T-helper 2 cell treated with Interferon-gamma antibody and Interleukin-4, amounts not matched to agents 100 ng/mL and 5 ng/mL, for 36 hours (primary cell): ENCODE measurements around the gene FOLR1. TPM values are rescaled to one million over a fixed set of nuclear protein-coding genes. Genes with fewer than 3 reads are reported as not detected.

ENCODE experiments used
- intact Hi-C: fragments of 100-400 bp; cut with micrococcal nuclease; formaldehyde crosslinking; loops from one replicate; pipeline ENCODE4 v1.15.1; 2023
- total RNA-seq: library from RNA; stranded (reverse); gene quantifications from 2 replicates; pipeline ENCODE4 v1.2.3, GENCODE V29; 2022

The FOLR1 gene
- total RNA-seq, 1 donor from 2014 or later = not detected

DNA sequence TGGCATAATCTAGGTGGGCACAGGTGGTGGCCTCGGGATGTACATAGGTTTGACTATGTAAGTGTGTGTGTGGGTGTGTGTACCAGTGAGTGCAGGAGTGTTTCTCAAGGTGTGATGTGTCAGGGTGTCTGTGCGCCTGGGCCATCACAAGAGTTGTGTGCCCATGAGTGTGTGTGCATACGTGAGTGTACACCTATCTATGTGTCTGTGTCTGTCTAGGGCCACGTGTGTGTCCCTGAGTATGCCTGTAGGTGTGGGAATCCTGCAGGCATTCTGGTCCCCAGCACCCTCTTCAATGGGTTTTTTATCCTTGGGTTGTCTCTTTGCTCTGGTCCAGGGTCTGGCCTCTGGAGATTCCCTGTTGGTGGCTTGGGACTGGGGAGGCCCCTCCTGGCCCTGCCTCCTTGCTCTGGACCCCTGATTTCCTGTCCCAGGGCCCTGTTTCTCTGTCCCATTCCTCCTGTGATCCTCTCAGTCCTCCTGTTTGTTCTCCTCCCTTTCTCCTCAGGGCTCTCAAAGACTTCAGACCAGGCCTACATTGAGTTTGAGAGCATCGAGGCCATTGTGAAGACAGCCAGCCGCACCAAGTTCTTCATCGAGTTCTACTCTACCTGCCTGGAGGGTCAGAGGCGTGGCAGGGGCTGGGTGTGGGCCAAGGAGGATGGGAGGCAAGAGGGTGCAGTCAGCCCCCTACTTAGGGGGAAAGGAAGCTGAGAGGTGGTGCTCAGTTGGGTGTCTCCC is 42.0 kb downstream of the FOLR1 start:
- intact Hi-C loops = no loop called here

DNA sequence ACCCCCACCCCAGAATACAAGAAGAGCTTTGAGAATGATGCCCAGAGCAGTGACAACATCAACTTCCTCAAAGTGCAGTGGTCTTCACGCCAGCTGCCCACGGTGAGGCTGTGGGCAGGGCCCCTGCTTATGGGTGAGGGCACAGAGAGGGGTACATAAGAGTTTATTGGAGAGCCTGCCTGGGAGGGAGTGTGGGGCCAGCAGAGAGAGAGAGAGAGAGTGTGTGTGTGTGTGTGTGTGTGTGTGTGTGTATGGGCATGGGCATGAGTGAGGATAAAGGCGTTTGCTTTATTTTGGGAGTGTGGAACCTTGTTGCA is 42.5 kb downstream of the FOLR1 start:
- intact Hi-C loops = no loop called here

DNA sequence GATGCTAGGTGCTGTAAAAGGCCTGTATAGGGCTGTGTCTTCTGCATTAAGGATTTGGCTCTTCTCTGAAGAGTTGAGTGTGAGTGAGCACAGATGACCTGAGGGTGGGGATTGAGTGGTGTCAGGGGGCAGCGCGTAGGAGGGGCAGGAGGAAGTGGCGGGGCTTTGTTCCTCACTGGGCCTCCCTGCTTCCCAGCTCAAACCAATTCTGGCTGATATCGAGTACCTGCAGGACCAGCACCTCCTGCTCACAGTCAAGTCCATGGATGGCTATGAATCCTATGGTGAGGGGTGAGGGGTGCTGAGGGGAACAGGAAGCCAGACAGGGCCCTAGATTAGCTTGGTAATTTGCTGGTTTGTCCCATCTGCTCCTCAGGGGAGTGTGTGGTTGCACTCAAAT is 43.0 kb downstream of the FOLR1 start:
- intact Hi-C loops = no loop called here

DNA sequence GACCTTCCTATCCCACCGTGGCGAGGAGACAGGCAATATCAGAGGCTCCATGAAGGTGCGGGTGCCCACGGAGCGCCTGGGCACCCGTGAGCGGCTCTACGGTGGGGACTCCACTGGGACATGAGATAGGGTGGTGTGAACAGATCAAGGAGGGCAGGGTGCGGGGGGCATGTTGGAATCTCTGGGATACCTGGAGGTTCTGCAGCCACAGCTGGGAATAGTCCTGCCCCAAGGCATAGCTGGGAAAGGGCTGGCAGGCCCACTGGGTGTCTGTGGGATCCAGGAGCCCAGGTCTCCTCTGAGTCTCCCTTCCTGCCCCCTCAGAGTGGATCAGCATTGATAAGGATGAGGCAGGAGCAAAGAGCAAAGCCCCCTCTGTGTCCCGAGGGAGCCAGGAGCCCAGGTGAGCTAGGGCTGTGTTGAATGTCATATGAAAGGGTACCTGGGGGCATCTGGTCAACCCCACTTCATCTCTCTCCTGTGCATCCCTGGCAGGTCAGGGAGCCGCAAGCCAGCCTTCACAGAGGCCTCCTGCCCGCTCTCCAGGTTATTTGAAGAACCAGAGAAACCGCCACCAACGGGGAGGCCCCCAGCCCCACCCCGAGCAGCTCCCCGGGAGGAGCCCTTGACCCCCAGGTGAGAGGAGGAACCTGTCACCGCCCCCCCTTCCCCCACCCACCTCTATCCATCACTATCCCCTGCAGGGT is 43.6 kb downstream of the FOLR1 start:
- intact Hi-C loops = no loop called here

DNA sequence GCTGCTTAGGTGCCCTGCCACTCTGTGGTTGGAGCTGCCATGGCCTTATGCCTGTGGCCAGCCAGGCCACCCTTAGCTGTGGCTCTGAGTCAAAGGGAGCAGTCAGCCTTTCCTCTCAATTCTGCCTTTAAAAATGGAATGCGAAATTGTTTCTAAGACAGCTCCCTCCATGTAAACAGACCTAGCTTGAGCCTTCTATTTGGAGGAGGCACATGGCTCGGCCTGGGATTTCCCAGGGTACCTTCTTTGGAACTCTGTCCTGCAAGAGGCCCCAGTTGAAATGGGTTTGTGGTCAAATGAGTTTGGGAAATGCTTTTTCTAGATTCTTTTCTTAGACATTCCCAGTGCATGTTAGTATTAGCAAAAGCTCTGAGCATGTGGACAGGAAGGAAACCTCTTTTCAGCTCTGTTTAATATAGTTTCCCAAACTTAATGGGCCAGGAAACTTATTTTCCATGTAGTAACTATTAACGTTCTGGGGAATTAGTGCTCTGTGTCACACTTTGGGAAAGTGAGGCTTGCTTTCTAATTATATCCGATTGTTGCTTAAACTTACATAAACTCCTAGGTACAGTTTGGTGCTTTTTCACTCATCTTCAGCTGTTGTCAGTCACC is 44.2 kb downstream of the FOLR1 start:
- intact Hi-C loops = no loop called here

DNA sequence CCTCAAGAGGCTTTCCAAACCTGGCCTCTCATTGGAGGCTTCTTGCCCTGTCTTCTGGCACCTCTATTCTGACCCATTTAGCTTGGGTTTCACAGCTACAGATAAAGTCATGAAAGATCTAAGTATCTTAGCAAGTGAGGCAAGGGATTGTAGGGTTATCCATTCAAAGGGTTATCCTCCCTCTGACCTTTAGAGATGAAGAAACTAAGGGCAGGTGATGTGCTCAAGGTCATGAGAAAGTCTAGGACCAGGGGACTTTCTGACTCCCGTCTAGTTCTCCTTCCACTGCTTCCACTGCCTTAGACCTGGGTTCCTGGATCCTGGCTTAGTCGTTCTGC is 44.8 kb downstream of the FOLR1 start:
- intact Hi-C loops = no loop called here

DNA sequence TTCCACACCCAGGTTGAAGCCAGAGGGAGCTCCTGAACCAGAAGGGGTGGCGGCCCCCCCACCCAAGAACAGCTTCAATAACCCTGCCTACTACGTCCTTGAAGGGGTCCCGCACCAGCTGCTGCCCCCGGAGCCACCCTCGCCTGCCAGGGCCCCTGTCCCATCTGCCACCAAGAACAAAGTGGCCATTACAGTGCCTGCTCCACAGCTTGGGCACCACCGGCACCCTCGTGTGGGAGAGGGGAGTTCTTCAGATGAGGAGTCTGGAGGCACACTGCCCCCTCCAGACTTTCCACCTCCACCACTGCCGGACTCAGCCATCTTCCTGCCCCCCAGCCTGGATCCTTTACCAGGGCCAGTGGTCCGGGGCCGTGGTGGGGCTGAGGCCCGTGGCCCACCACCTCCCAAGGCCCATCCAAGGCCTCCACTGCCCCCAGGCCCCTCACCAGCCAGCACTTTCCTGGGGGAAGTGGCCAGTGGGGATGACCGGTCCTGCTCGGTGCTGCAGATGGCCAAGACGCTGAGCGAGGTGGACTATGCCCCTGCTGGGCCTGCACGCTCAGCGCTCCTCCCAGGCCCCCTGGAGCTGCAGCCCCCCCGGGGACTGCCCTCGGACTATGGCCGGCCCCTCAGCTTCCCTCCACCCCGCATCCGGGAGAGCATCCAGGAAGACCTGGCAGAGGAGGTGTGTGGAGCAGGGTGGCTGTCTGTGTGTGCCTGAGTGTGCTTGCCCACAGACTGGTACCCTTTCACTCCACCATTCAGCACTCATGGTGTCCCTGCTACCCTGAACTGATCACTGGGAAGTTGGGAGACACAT is 45.4 kb downstream of the FOLR1 start:
- intact Hi-C loops = no loop called here

GRCh38 chr11:72238040-72238450 is 46.1 kb downstream of the FOLR1 start:
- intact Hi-C loops = loop anchor here (1.0 kb wide), 1 partner anchor 213 kb away; no protein-coding TSS in a partner anchor

DNA sequence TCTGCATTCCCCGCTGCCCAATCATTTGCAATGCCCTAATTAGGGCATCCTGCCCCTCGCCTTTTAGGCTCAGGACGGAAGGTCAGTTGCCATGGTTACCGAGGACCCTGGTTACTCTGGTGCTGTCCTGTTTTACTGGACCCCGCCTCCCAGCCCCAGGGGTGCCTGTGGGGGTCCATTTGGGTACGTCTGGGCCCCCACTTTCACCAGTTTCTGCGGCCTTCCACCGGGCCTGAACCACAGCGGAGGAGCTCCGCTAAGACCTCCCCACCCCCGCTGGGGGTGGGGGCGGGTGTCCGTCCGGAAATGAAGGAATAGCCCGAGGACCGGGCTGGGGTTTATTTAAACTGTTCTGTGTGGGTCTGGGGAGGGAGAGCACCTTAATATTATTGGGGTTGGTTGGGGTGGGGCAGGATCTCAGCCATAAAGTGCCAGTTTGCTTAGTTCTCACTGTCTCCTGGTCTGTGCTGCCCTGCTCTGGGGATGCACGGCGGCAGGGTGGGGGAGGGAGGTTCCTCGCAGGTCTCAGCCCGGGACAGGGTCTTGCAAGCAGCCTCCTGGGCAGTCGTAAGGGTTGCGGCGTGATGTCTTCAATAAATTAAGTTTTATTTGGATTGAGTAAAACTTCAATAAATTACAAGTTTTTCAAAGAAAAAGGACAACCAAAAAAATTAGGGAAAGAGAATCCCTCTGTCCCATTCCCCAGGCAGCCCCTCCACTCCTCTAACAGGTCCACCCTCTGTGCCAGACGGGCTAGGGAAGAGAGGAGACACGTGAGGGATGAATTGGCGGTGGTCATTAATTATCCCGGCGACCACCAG is 46.8 kb downstream of the FOLR1 start:
- intact Hi-C loops = loop anchor here (1.0 kb wide), 1 partner anchor 213 kb away; no protein-coding TSS in a partner anchor

DNA sequence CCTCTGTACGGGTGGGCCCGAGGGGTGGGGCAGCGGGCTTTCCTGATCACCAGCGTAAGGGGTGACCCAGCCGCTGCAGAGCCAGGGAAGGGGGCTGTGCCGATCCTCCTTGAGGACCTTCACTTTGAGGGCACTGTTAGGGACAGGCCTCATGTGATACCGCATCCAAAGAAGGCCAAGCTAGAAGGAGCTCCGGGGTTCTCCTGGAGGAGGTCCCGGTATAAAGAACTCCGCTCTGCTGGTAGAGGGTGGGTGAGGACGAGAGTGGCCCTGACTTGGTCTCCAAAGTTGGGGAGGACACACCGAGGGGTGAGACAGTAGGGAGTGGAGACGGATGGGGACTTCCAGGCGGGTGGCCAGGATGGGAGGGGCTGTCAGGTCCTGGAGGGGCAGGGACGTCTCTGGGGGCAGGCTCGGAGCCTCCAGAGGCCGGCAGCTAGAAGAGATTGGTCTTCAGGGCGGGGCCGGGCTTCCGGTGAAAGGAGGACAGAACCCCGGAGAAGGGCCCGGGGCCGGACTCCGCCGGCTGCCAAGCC is 47.4 kb downstream of the FOLR1 start:
- intact Hi-C loops = no loop called here

DNA sequence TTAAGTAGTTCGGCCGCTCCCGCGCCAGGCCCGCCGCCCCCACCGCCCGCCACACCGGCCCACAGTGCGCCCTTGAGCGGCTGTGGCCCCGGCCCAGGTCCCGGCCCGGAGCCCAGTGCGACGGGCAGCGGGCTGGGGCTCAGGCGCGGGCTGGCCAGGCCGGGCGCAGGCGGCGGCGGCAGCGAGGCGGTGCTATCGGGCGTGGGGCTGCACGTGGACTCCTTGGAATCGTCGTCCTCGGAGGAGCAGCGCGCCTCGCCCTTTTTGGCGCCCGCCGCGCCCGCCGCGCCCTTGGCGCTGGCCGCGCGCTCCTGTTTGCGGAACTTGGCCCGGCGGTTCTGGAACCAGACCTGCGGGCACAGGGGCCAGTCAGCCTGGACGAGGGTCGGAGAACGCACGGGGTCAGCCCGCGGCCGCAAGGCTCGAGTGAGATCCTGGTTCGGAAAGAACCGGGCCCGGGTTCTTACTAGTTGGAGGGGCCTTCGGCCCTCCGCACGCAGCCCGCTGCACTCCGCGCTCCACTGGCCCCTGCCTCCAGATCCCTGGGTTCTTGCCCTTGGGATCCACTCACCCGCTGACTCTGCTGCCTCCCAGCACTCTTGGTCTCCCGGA is 48.0 kb downstream of the FOLR1 start:
- intact Hi-C loops = no loop called here

GRCh38 chr11:72240461-72241290 is 48.7 kb downstream of the FOLR1 start:
- intact Hi-C loops = no loop called here

GRCh38 chr11:72241291-72241781 is 49.4 kb downstream of the FOLR1 start:
- intact Hi-C loops = no loop called here

DNA sequence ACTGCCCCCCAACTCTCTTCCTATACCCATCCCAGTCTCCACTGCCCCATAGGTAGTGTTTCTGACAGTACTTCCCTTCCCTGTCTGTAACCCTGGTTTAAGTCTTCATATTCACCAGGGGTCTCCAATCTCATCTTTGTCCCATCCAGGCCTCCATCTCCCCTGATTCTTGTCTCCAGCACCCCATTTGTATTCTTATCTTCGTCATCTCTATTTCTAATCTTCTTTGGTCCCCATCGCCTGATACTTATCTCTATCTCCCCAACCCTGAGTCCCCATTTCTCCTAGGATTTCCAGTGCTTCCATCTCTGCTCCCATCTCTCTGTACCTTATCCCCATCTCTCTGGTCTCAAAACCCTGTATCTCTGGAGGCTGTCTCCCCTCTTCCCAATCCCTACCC is 50.2 kb downstream of the FOLR1 start:
- intact Hi-C loops = no loop called here

DNA sequence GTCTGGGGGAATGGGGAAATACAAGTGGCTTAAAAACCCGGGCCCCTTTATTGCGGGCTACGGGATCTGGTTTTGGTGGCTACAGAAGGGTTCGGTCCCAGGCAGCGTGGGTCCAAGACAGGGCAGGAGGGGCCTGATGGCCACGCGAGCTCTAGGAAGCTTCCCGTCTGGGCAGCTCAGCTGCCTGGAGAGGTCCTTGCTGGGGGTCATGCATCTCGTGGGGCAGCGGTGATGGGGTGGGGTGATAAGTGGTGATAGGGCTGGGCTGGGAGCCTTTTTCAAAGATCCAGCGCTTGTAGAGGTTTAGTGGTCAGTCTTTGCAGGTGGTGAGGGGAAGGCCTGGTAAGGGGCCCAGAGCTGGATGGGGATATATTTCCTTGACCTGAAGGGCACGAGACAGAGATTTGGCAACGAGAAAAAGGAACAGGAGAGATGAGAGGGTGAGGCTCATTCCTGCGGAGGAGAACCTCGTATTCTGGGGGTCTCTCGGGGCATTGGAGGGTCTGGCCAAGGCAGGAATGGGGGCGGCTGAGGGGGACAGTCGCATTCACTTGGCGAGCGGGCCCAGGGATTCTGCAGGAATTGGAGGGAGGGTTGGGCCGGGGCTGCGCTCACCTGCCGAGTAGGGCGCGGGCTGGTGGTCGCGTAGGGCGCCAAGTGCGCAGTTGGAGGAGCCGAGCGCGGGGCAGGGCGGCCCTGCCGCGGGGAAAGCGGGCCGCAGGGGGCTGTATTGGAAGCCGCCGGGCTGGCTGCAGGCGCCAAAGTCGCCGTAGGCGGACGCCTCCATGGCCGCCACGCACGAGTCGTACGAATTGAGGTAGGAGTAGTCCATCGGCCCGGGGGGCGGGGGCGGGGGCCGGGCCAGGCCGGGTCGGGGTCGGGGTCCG is 51.5 kb downstream of the FOLR1 start:
- intact Hi-C loops = no loop called here

DNA sequence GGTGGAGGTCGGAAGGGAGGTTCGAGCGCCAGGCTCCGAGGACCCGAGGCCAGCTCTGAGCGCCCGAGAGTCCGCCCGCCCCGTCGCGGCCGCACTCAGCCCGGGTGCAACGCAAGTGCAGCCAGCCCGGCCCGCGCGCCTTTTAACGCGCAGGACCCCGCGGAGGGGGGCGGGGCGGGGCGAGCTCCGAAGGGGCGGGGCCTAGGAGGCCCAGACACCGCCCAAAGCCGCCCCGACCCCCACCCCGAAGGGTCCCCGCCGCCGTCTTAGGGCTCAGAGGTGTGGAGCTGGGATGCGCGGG is 52.1 kb downstream of the FOLR1 start, which contains the start of gene PHOX2A:
Gene PHOX2A (minus strand): TSS at position 117 of the 301 bp plus-strand sequence. CDS start 172 bp downstream, outside the sequence.
- intact Hi-C loops = no loop called here

GRCh38 chr11:72244361-72245262 is 52.7 kb downstream of the FOLR1 start:
- intact Hi-C loops = no loop called here
